HEK293T (cell line): ENCODE measurements around the gene SETD3.

ENCODE experiments used
- ARNT ChIP-seq: fragments of 450-650 bp; IDR thresholded peaks from 2 replicates; pipeline ENCODE4 v1.6.1; 2017; ENCODE audit warnings: mild to moderate bottlenecking
- BHLHE40 ChIP-seq: fragments of 450-650 bp; IDR thresholded peaks from 2 replicates; pipeline ENCODE4 v1.6.1; 2016; ENCODE audit warnings: mild to moderate bottlenecking, moderate library complexity, borderline replicate concordance
- CTBP1 ChIP-seq: fragments of 450-650 bp; IDR thresholded peaks from 2 replicates; pipeline ENCODE4 v1.6.1; 2016; ENCODE audit warnings: borderline replicate concordance
- FOXA1 ChIP-seq: fragments of 450-650 bp; IDR thresholded peaks from 2 replicates; pipeline ENCODE4 v1.6.1; 2016; ENCODE audit warnings: mild to moderate bottlenecking
- FOXK2 ChIP-seq: fragments of 450-650 bp; IDR thresholded peaks from 2 replicates; pipeline ENCODE4 v1.6.1; 2016; ENCODE audit warnings: mild to moderate bottlenecking
- FOXM1 ChIP-seq: fragments of 450-650 bp; IDR thresholded peaks from 2 replicates; pipeline ENCODE4 v1.6.1; 2017; ENCODE audit warnings: mild to moderate bottlenecking, borderline replicate concordance
- HDGF ChIP-seq: fragments of 450-650 bp; IDR thresholded peaks from 2 replicates; pipeline ENCODE4 v1.6.1; 2017; ENCODE audit warnings: antibody characterized with exemption, borderline replicate concordance
- L3MBTL2 ChIP-seq: fragments of 450-650 bp; conservative IDR thresholded peaks from 2 replicates; pipeline ENCODE4 v1.6.1; 2016; ENCODE audit warnings: mild to moderate bottlenecking
- SP1 ChIP-seq: fragments of 450-650 bp; IDR thresholded peaks from 2 replicates; pipeline ENCODE4 v1.6.1; 2017
- SUZ12 ChIP-seq: fragments of 450-650 bp; IDR thresholded peaks from 2 replicates; pipeline ENCODE4 v1.6.1; 2016; ENCODE audit warnings: mild to moderate bottlenecking
- TARDBP ChIP-seq: fragments of 450-650 bp; IDR thresholded peaks from 2 replicates; pipeline ENCODE4 v1.6.1; 2016
- ZNF384 ChIP-seq: fragments of 450-650 bp; IDR thresholded peaks from 2 replicates; pipeline ENCODE4 v1.6.1; 2016

DNA sequence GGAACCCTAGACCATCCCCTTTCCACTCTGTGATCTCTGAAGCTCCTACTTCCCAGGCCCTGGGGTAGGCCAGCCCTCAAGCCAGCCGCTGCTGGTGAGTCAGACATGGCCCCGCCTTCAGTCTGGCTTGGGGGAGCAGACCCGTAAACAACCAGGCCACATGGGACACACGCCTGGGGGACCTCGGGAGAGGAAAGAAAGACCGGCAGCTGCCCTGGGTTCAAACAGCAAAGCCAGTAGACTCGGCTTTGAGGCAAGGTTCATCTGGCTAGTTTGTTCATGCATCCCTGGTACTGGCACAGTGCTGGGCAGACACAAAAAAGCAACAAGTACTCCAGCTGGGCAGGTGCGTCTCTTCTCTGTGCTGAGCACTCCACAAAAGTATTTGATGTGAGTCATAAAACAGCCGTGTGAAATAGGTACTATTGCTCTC, 101.9 kb downstream of the SETD3 start:
- TF ChIP-seq SUZ12 (no peak), FOXK2 (no peak), L3MBTL2 (no peak), CTBP1 (no peak), SP1 (no peak), FOXM1 (no peak), ARNT (no peak), TARDBP (no peak), ZNF384 (no peak), FOXA1 (no peak), BHLHE40 (no peak), HDGF (no peak)
